ENCODE measurements around the gene KIRREL3. TPM values are rescaled to one million over a fixed set of nuclear protein-coding genes. Genes with fewer than 3 reads are reported as not detected.

KIRREL3 gene
- total RNA-seq, 1 donor from 2014 or later: 0.38 TPM

GRCh38 chr11:126731576-126732142, 268.9 kb downstream of the KIRREL3 start:
- peaks cover 4% of the 10 kb centered on the region for H3K27me3 Mint-ChIP-seq (ENCODE audit: unreplicated experiment)
- no peak for DNase-seq (ENCODE audit: low spot score)
- no peak overlapping the region for H3K4me3 Mint-ChIP-seq (ENCODE audit: unreplicated experiment)
- peaks cover 28% of the 10 kb centered on the region for H3K4me1 Mint-ChIP-seq (ENCODE audit: unreplicated experiment)
- no peak for TF ChIP-seq CTCF (IDR thresholded peaks at IDR 0.05; ENCODE audit: unreplicated experiment)
- H3K9me3 Mint-ChIP-seq (ENCODE audit: unreplicated experiment): no peaks in the 10 kb centered on the region
- H3K36me3 Mint-ChIP-seq (ENCODE audit: low read depth, unreplicated experiment): no peaks in the 10 kb centered on the region
- no peak overlapping the region for H3K27ac Mint-ChIP-seq (ENCODE audit: unreplicated experiment)

GRCh38 chr11:126727381-126727780, 273.2 kb downstream of the KIRREL3 start:
- DNase-seq (ENCODE audit: low spot score): no peak
- Mint-ChIP-seq H3K9me3 (ENCODE audit: unreplicated experiment) (no peaks in the 10 kb centered on the region), H3K36me3 (ENCODE audit: low read depth, unreplicated experiment) (no peaks in the 10 kb centered on the region), H3K27me3 (ENCODE audit: unreplicated experiment) (peaks cover 4% of the 10 kb centered on the region), H3K4me1 (ENCODE audit: unreplicated experiment) (peaks cover 26% of the 10 kb centered on the region), H3K4me3 (ENCODE audit: unreplicated experiment) (no peak overlapping the region), H3K27ac (ENCODE audit: unreplicated experiment) (no peak overlapping the region)
- no peak for TF ChIP-seq CTCF (IDR thresholded peaks at IDR 0.05; ENCODE audit: unreplicated experiment)

- peaks cover 4% of the 10 kb centered on the region for H3K27me3 Mint-ChIP-seq (ENCODE audit: unreplicated experiment)
- no peaks in the 10 kb centered on the region for H3K9me3 Mint-ChIP-seq (ENCODE audit: unreplicated experiment)
- no peak overlapping the region for H3K27ac Mint-ChIP-seq (ENCODE audit: unreplicated experiment)
- H3K4me1 Mint-ChIP-seq (ENCODE audit: unreplicated experiment): peaks cover 11% of the 10 kb centered on the region
- TF ChIP-seq CTCF (IDR thresholded peaks at IDR 0.05; ENCODE audit: unreplicated experiment): no peak
- no peak for DNase-seq (ENCODE audit: low spot score)
- H3K4me3 Mint-ChIP-seq (ENCODE audit: unreplicated experiment): no peak overlapping the region
- H3K36me3 Mint-ChIP-seq (ENCODE audit: low read depth, unreplicated experiment): no peaks in the 10 kb centered on the region
Observed at GRCh38 chr11:126725521-126725920, 275.0 kb downstream of the KIRREL3 start.

GRCh38 chr11:126725043-126725442, 275.5 kb downstream of the KIRREL3 start:
- no peak overlapping the region for H3K27ac Mint-ChIP-seq (ENCODE audit: unreplicated experiment)

More at GRCh38 chr11:126725043-126725442, 275.5 kb downstream of the KIRREL3 start:
- TF ChIP-seq CTCF (IDR thresholded peaks at IDR 0.05; ENCODE audit: unreplicated experiment): no peak
- peaks cover 1% of the 10 kb centered on the region for H3K27me3 Mint-ChIP-seq (ENCODE audit: unreplicated experiment)
- peaks cover 6% of the 10 kb centered on the region for H3K4me1 Mint-ChIP-seq (ENCODE audit: unreplicated experiment)
- no peaks in the 10 kb centered on the region for H3K9me3 Mint-ChIP-seq (ENCODE audit: unreplicated experiment)
- no peak overlapping the region for H3K4me3 Mint-ChIP-seq (ENCODE audit: unreplicated experiment)
- no peak for DNase-seq (ENCODE audit: low spot score)
- H3K36me3 Mint-ChIP-seq (ENCODE audit: low read depth, unreplicated experiment): no peaks in the 10 kb centered on the region
